Ishikawa (cell line): ENCODE data around the gene CPED1.

ENCODE experiments used
- CEBPB ChIP-seq: IDR thresholded peaks from 2 replicates; pipeline ENCODE4 v1.6.1; 2012
- CREB1 ChIP-seq: IDR thresholded peaks from 2 replicates; pipeline ENCODE4 v1.6.1; 2012; ENCODE audit warnings: low read depth
- EGR1 ChIP-seq: IDR thresholded peaks from 2 replicates; pipeline ENCODE4 v1.6.1; 2012
- EP300 ChIP-seq: IDR thresholded peaks from 2 replicates; pipeline ENCODE4 v1.6.1; 2012; ENCODE audit warnings: borderline replicate concordance
- FOXM1 ChIP-seq: IDR thresholded peaks from 2 replicates; pipeline ENCODE4 v1.6.1; 2012; ENCODE audit warnings: low read depth, borderline replicate concordance
- MAX ChIP-seq: IDR thresholded peaks from 2 replicates; pipeline ENCODE4 v1.6.1; 2012
- NFIC ChIP-seq: IDR thresholded peaks from 2 replicates; pipeline ENCODE4 v1.6.1; 2012
- RAD21 ChIP-seq: IDR thresholded peaks from 2 replicates; pipeline ENCODE4 v1.6.1; 2012; ENCODE audit warnings: low read depth
- REST ChIP-seq: IDR thresholded peaks from 2 replicates; pipeline ENCODE4 v1.6.1; 2012; ENCODE audit warnings: low read depth, mild to moderate bottlenecking
- TAF1 ChIP-seq: IDR thresholded peaks from 2 replicates; pipeline ENCODE4 v1.6.1; 2012; ENCODE audit warnings: low read depth, mild to moderate bottlenecking
- TCF12 ChIP-seq: IDR thresholded peaks from 2 replicates; pipeline ENCODE4 v1.6.1; 2012; ENCODE audit warnings: low read depth
- TEAD4 ChIP-seq: IDR thresholded peaks from 2 replicates; pipeline ENCODE4 v1.6.1; 2012
- USF1 ChIP-seq: IDR thresholded peaks from 2 replicates; pipeline ENCODE4 v1.6.1; 2012
- YY1 ChIP-seq: IDR thresholded peaks from 2 replicates; pipeline ENCODE4 v1.6.1; 2012; ENCODE audit warnings: low read depth
- ZBTB7A ChIP-seq: IDR thresholded peaks from 2 replicates; pipeline ENCODE4 v1.6.1; 2012; ENCODE audit warnings: low read depth

The CPED1 gene

GRCh38 chr7:121343302-121343701 is 354.8 kb downstream of the CPED1 start:
- TF ChIP-seq FOXM1 = no peak
- TF ChIP-seq EP300 = no peak
- no peak for TF ChIP-seq YY1
- TF ChIP-seq TAF1 = no peak
- TF ChIP-seq CEBPB = no peak
- no peak for TF ChIP-seq TCF12
- TF ChIP-seq EGR1 = no peak
- no peak for TF ChIP-seq TEAD4
- no peak for TF ChIP-seq USF1
- no peak for TF ChIP-seq RAD21
- TF ChIP-seq CREB1 = no peak
- no peak for TF ChIP-seq NFIC
- no peak for TF ChIP-seq ZBTB7A
- TF ChIP-seq MAX = no peak
- no peak for TF ChIP-seq REST

- TF ChIP-seq NFIC (no peak), CEBPB (no peak), TAF1 (no peak), RAD21 (no peak), EP300 (no peak), CREB1 (no peak), EGR1 (no peak), ZBTB7A (no peak), YY1 (no peak), USF1 (no peak), FOXM1 (no peak), MAX (no peak), TEAD4 (no peak), REST (no peak), TCF12 (no peak)
These were observed 355.6 kb downstream of the CPED1 start for GRCh38 chr7:121344093-121344492.

GRCh38 chr7:121344497-121344896 is 356.0 kb downstream of the CPED1 start:
- TF ChIP-seq TCF12 = no peak
- no peak for TF ChIP-seq YY1
- TF ChIP-seq NFIC = no peak
- TF ChIP-seq RAD21 = no peak
- no peak for TF ChIP-seq MAX
- no peak for TF ChIP-seq EP300
- no peak for TF ChIP-seq USF1
